Psoas muscle (tissue), 8 donors: ENCODE results near the gene MED13L. TPM values are rescaled to one million over a fixed set of nuclear protein-coding genes. Genes with fewer than 3 reads are reported as not detected.

Experiments
- ATAC-seq, 4 donors: fragments of 200-7000 bp; cut with Tn5 transposase; one replicate each; pipeline ENCODE4 v1.9.1; 2020; ENCODE audit warnings: moderate library complexity in 3 of 4, mild to moderate bottlenecking in 2 of 4
- DNase-seq, 2 donors: peaks; one replicate each; pipeline ENCODE4 v3.0.0-alpha.2; 2020
- H3K27ac ChIP-seq: fragments of 200-600 bp; one replicate; pipeline ENCODE4 v1.8.0; 2022
- H3K27me3 ChIP-seq, 3 donors: fragments of 200-600 bp in 1 of 3; one replicate each; pipeline versions ENCODE4 v1.6.1 to v1.8.0; 2013 to 2022; ENCODE audit warnings: low read length in 2 of 3, mild to moderate bottlenecking in 2 of 3, moderate library complexity in 1 of 3; ENCODE audit not compliant: insufficient read depth in 3 of 3
- H3K36me3 ChIP-seq, 2 donors: fragments of 200-600 bp in 1 of 2; one replicate each; pipeline versions ENCODE4 v1.6.1 to v1.8.0; 2013 to 2022; ENCODE audit warnings: low read depth in 1 of 2, mild to moderate bottlenecking in 1 of 2, moderate library complexity in 1 of 2; ENCODE audit not compliant: insufficient read depth in 1 of 2
- H3K4me1 ChIP-seq: fragments of 200-600 bp; one replicate; pipeline ENCODE4 v1.8.0; 2022
- H3K4me3 ChIP-seq: fragments of 200-600 bp; one replicate; pipeline ENCODE4 v1.8.0; 2022; ENCODE audit warnings: mild to moderate bottlenecking
- H3K9me3 ChIP-seq: fragments of 200-600 bp; one replicate; pipeline ENCODE4 v1.8.0; 2022
- WGBS, 3 donors: extraction: QIAGEN DNeasy Blood & Tissue Kit; methylation state at CpG; one replicate each; pipeline versions ENCODE4 v1.1.6 to v1.1.7; 2013; 5-methylcytosine and 5-hydroxymethylcytosine counted together
- intact Hi-C, 2 donors: fragments of 100-400 bp; cut with DNase I; formaldehyde crosslinking; loops; one replicate each; pipeline versions ENCODE4 v1.11.0 to v1.14.2; 2022
- polyA plus RNA-seq, 3 donors: library from polyadenylated mRNA; stranded (reverse); fragments of 200-250 nt; gene quantifications; one replicate each; pipeline ENCODE4 v1.2.3, GENCODE V29; 2013
- total RNA-seq, 4 donors: library from RNA; stranded (reverse); fragmentation: NEBNext Ultra II Directional in 2 of 4; extraction: Animal tissue kit (Norgen Biotek cat#: 25700) in 2 of 4; gene quantifications; one replicate each; pipeline versions ENCODE4 v1.2.1 to v1.2.4, GENCODE V29; 2021 to 2023
- TF ChIP-seq, protein P1 (sequence below): fragments of 200-600 bp; IDR thresholded peaks from one replicate; pipeline ENCODE4 v1.8.0; 2022; ENCODE audit warnings: antibody characterized with exemption
- donor health status: healthy with polysubstance abuse.
- donor health status: DM: no; HTN: no; CAD: no; lungs with moderate emphysema.
- donor health status: Bipolar disorder and iron deficiency.
- donor health status: healthy.
- donor health status: DM: yes; HTN: yes; CAD: no.
- donor health status: DM: no; HTN: no; CAD: no.
- donor health status: DM: no; HTN: no; CAD: no.
- donor health status: DM: yes; HTN: yes; CAD: no.

Gene MED13L
- total and polyA plus RNA-seq, 7 donors: 8.9 to 90.5 (median 72.5) TPM

DNA sequence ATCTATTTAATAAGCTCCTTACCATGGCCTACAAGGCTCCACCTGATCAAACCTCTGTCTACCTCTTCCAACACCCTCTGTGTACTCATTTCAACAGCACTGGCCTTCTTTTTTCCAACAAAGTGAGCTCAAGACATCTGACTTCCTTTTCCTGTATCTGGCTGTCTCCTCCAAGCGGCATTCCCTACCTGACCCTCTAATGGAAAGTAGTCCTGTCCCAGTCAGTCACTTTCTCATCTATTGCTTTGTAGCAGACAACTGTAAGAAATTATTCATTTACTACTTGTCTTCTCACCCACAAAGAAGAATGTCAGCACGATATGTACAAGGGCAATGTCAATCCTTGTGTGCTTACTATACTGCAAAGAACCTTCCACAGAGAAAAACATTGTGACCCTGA is 149.6 kb downstream of the MED13L start:
- Histone ChIP-seq H3K36me3 (no peaks in the 10 kb centered on the region), H3K27me3 (no peaks in the 10 kb centered on the region), H3K9me3 (no peaks in the 10 kb centered on the region), H3K27ac (peak overlapping the region; percentile 41), H3K4me3 (no peak overlapping the region), H3K4me1 (peaks cover 84% of the 10 kb centered on the region)
- DNase-seq: no peak
- ATAC-seq: no peak
- 63 to 80% (median 63%) methylated on average over 2 of the region's 2 CpGs for WGBS, 3 donors
- TF ChIP-seq, protein P1, sequence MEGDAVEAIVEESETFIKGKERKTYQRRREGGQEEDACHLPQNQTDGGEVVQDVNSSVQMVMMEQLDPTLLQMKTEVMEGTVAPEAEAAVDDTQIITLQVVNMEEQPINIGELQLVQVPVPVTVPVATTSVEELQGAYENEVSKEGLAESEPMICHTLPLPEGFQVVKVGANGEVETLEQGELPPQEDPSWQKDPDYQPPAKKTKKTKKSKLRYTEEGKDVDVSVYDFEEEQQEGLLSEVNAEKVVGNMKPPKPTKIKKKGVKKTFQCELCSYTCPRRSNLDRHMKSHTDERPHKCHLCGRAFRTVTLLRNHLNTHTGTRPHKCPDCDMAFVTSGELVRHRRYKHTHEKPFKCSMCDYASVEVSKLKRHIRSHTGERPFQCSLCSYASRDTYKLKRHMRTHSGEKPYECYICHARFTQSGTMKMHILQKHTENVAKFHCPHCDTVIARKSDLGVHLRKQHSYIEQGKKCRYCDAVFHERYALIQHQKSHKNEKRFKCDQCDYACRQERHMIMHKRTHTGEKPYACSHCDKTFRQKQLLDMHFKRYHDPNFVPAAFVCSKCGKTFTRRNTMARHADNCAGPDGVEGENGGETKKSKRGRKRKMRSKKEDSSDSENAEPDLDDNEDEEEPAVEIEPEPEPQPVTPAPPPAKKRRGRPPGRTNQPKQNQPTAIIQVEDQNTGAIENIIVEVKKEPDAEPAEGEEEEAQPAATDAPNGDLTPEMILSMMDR: no peak
- intact Hi-C loops: no loop called here

DNA sequence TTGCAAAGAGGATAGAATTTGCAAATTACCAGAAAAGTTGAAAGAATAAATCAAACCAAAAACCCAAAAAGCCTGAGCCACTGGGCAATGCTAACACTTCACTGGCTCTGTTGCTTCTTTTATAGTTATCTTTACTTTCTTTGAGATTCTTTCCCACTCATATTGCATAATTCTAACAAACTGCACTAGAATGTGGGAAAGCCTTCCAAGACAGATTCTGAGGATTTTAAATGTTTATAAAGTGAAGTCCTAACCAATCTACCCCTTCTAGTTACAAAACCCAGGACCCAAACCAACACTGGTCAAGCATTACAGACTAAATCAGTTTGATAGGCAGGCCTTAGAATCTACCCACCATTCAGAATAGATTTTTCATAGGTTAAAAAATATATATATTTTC is 150.9 kb downstream of the MED13L start:
- H3K9me3 ChIP-seq: no peaks in the 10 kb centered on the region
- H3K27me3 ChIP-seq: no peaks in the 10 kb centered on the region
- H3K27ac ChIP-seq: peak overlapping the region; percentile 11
- H3K4me3 ChIP-seq: no peak overlapping the region
- TF ChIP-seq, protein P1: no peak
- H3K36me3 ChIP-seq: no peaks in the 10 kb centered on the region
- no peak for ATAC-seq
- no peak for DNase-seq
- intact Hi-C loops: no loop called here
- H3K4me1 ChIP-seq: peaks cover 88% of the 10 kb centered on the region

DNA sequence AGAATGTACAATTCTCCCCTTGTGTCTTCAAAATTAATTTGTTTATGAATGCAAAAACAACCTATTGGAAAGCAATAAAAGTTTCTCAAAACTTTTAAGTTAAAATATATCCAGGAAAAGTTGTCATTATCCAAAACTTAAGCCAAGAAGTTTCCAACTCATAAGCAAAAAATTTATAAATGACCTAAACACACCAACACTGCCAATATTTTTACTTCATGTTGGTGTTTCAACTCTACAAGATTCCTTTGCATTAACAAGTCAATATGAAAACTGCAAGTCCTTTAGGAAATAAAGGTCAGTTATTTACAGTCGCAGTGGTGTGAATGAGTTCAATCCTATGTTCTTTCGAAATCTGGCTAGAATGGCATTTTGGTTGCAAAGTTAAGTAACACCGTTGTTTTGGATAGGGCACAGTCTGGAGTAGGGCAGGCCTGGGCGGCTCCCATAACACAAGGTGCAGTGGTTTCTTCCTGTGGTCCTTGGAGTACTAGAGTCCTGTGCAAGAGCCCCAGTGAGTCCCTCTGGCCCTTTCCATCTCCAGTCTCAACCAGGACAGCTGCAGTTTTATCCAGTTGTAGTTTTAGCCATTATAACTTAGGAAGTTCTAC is 151.4 kb downstream of the MED13L start:
- no peak for DNase-seq
- peaks cover 91% of the 10 kb centered on the region for H3K4me1 ChIP-seq

DNA sequence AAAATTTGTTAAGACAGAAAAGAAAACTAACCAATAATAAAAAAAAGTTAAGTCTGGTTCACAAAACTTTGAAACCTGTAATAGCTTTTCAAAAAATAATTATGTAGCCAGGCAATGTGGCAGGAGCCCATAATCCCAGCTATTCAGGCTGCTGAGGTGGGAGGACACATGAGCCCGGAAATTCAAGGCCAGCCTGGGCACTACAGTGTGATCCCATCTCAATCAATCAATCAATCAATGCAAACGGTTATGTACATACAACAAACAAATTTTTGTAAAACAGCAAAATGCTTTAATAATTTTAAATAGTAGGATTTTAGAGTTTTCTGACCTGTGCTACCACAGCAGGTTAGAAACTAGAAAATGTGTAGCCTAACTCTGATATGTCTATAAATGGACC is 152.4 kb downstream of the MED13L start:
- H3K36me3 ChIP-seq: no peaks in the 10 kb centered on the region
- intact Hi-C loops: no loop called here
- H3K27me3 ChIP-seq: no peaks in the 10 kb centered on the region
- no peak overlapping the region for H3K4me3 ChIP-seq
- TF ChIP-seq, protein P1: no peak
- H3K4me1 ChIP-seq: peaks cover 88% of the 10 kb centered on the region
- ATAC-seq: no peak
- DNase-seq: no peak
- peak overlapping the region; percentile 67 for H3K27ac ChIP-seq
- no peaks in the 10 kb centered on the region for H3K9me3 ChIP-seq
- WGBS, 3 donors: 48 to 71% (median 57%) methylated on average over 2 of the region's 2 CpGs

More for the DNA sequence above, 151.4 kb downstream of the MED13L start:
- ATAC-seq: peak in 1 of 4 donors; percentile 33
- 55 to 75% (median 58%) methylated on average over 4 of the region's 4 CpGs for WGBS, 3 donors
- H3K9me3 ChIP-seq: no peaks in the 10 kb centered on the region
- H3K36me3 ChIP-seq: no peaks in the 10 kb centered on the region
- intact Hi-C loops: no loop called here
- no peaks in the 10 kb centered on the region for H3K27me3 ChIP-seq
- H3K27ac ChIP-seq: peak overlapping the region; percentile 11
- H3K4me3 ChIP-seq: no peak overlapping the region
- TF ChIP-seq, protein P1: no peak
